ENCODE measurements around the gene CUX1. TPM values are rescaled to one million over a fixed set of nuclear protein-coding genes. Genes with fewer than 3 reads are reported as not detected.

Gene CUX1
- total RNA-seq, 4 donors from 2014 or later = 52.5 to 93.6 (median 63.7) TPM

DNA sequence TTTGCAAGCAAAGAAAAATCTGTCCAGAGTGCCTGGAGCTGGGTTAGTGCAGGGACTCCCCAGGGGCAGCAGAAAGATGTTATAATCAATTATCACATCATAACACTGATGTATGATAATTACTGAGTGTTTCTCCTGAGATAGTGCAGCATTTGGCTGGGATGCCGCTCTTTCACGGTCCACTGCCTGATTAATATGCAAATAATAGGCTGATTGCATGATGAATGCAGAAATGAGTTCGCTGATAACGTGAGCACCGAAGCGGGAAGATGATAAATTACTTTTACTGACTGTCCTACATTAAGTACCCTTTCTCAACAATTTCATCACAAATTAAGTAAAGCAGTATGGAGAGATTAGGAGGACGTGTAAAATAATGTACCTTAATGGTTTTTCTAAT is 397.8 kb downstream of the CUX1 start:
- peaks cover 19% of the 10 kb centered on the region for H3K36me3 ChIP-seq
- H3K27ac ChIP-seq = no peak overlapping the region
- WGBS = 76% methylated on average over 7 of the region's 7 CpGs
- no peaks in the 10 kb centered on the region for H3K27me3 ChIP-seq
- DNase-seq (ENCODE audit: low spot score in 2 of 2) = no peak
- H3K4me1 ChIP-seq = no peaks in the 10 kb centered on the region
- no peak for TF ChIP-seq POLR2A (IDR thresholded peaks at IDR 0.05)
- no peak for TF ChIP-seq EP300 (IDR thresholded peaks at IDR 0.05)
- no peak for TF ChIP-seq CTCF (IDR thresholded peaks at IDR 0.05)
- no peak for TF ChIP-seq POLR2AphosphoS5 (IDR thresholded peaks at IDR 0.05)
- H3K9me3 ChIP-seq = no peaks in the 10 kb centered on the region
- no peak overlapping the region for H3K4me3 ChIP-seq

DNA sequence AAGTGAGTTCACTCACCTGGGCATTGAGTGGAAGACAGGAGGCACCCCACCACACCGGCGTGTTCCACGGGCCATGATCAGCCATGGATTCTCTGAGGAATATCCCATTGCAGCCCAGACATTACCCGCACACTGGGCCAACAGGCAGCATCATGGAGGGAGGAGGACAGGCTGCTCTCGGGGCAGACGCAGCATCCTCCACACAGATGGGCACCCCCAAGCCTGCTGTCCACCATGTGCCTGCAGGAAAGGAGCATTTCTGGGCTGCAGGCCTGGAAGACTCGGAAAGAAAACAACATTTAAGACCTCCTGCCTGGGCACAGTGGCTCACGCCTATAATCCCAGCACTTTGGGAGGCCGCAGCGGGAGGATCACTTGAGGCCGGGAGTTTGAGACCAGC is 398.3 kb downstream of the CUX1 start:
- no peaks in the 10 kb centered on the region for H3K27me3 ChIP-seq
- DNase-seq (ENCODE audit: low spot score in 2 of 2) = no peak
- no peak overlapping the region for H3K27ac ChIP-seq
- no peaks in the 10 kb centered on the region for H3K9me3 ChIP-seq
- 67% methylated on average over 3 of the region's 11 CpGs for WGBS
- peaks cover 15% of the 10 kb centered on the region for H3K36me3 ChIP-seq
- TF ChIP-seq POLR2AphosphoS5 (IDR thresholded peaks at IDR 0.05) = no peak
- H3K4me3 ChIP-seq = no peak overlapping the region
- no peaks in the 10 kb centered on the region for H3K4me1 ChIP-seq

DNA sequence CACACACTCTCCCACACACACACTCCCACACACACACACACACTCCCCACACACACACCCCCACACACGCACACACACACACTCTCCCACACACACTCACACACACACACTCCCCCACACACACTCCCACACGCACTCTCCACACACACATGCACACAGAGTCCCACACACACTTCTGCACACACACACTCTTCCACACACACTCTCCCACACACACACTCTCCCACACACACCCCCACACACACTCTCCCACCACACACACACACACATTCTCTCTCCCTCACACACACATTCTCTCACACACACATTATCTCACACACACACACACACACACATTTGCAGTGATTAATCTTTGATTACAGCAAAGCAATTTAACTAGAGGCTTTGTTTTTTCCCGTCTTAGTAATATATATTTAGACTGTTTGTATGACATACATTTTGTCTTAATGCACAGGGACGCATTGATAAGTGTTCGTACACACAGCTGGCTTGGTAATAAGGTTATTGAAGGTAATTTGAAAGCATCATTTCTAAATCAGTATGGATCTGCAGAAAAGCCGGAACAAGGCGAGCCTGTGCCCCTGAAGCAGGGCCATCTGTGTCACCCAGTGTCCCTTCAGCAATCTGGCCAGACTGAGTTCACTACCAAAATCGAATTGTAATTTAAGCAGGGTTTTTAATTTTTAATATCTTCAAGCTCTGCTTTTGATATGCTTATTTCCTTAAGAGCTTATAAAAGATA is 399.3 kb downstream of the CUX1 start:
- TF ChIP-seq POLR2A (IDR thresholded peaks at IDR 0.05) (no peak), CTCF (IDR thresholded peaks at IDR 0.05) (no peak), EP300 (IDR thresholded peaks at IDR 0.05) (no peak), POLR2AphosphoS5 (IDR thresholded peaks at IDR 0.05) (no peak)
- no peak overlapping the region for H3K4me3 ChIP-seq
- H3K27me3 ChIP-seq = no peaks in the 10 kb centered on the region
- DNase-seq (ENCODE audit: low spot score in 2 of 2) = no peak
- no peaks in the 10 kb centered on the region for H3K9me3 ChIP-seq
- H3K4me1 ChIP-seq = no peaks in the 10 kb centered on the region
- H3K36me3 ChIP-seq = peaks cover 6% of the 10 kb centered on the region
- 84% methylated on average over 8 of the region's 8 CpGs for WGBS
- H3K27ac ChIP-seq = no peak overlapping the region

DNA sequence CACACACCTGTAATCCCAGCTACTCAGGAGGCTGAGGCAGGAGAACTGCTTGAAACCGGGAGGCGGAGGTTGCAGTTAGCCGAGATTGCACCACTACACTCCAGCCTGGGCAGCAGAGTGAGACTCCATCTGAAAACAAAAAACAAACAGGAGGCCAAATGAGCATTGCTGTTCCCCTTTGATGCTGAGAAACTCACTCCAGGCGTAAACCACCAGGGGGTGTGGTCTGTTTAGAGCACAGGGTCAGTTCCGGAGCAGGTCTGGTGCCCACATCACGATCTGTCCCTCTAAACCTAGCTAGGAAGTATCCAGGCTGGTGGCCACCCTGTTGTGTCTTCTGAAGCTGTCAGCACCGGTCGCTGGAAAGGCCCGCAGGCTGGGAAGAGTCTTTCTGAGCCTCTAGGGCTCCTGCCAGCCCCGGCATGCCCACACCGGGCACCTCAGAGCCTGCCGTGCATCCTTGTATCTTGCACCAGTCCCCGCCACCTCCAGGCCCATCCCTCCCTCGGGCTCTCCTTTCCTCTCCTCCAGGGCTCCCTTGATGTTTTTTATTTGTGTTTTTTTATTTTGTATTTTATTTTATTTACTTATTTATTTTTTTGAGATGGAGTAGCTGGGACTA is 402.9 kb downstream of the CUX1 start:
- Histone ChIP-seq H3K9me3 (no peaks in the 10 kb centered on the region), H3K36me3 (no peaks in the 10 kb centered on the region), H3K27ac (no peak overlapping the region), H3K4me1 (no peaks in the 10 kb centered on the region), H3K4me3 (no peak overlapping the region), H3K27me3 (no peaks in the 10 kb centered on the region)
- WGBS = 85% methylated on average over 13 of the region's 14 CpGs
- DNase-seq (ENCODE audit: low spot score in 2 of 2) = no peak
- TF ChIP-seq CTCF (IDR thresholded peaks at IDR 0.05) (no peak), POLR2AphosphoS5 (IDR thresholded peaks at IDR 0.05) (no peak), POLR2A (IDR thresholded peaks at IDR 0.05) (no peak), EP300 (IDR thresholded peaks at IDR 0.05) (no peak)

GRCh38 chr7:102220960-102221800 is 403.8 kb downstream of the CUX1 start:
- Histone ChIP-seq H3K27ac (no peak overlapping the region), H3K36me3 (no peaks in the 10 kb centered on the region), H3K4me1 (no peaks in the 10 kb centered on the region), H3K4me3 (no peak overlapping the region), H3K9me3 (no peaks in the 10 kb centered on the region), H3K27me3 (no peaks in the 10 kb centered on the region)
- 82% methylated on average over 20 of the region's 20 CpGs for WGBS
- TF ChIP-seq EP300 (IDR thresholded peaks at IDR 0.05) (no peak), CTCF (IDR thresholded peaks at IDR 0.05) (no peak), POLR2AphosphoS5 (IDR thresholded peaks at IDR 0.05) (no peak)
- no peak for DNase-seq (ENCODE audit: low spot score in 2 of 2)

Measured in suprapubic skin (tissue), 4 donors.